Limb (tissue), 2 donors: ENCODE measurements around the gene REPIN1.

Source experiments
- DNase-seq, 2 donors: peaks; one replicate each; pipeline ENCODE4 v3.0.0-alpha.2; 2016; ENCODE audit errors: extremely low spot score in 2 of 2

The REPIN1 gene

GRCh38 chr7:150360363-150361058, 8.1 kb upstream of the REPIN1 start:
- DNase-seq: no peak

GRCh38 chr7:150361402-150361801, 7.2 kb upstream of the REPIN1 start:
- DNase-seq: no peak

- no peak for DNase-seq
Measured at GRCh38 chr7:150361807-150362621, 6.6 kb upstream of the REPIN1 start.

GRCh38 chr7:150363370-150363769, 5.3 kb upstream of the REPIN1 start:
- DNase-seq: no peak

- no peak for DNase-seq
Measured at GRCh38 chr7:150363872-150364271, 4.8 kb upstream of the REPIN1 start.

- DNase-seq: no peak
Measured at GRCh38 chr7:150365194-150365593, 3.4 kb upstream of the REPIN1 start.

GRCh38 chr7:150365673-150366398, 2.8 kb upstream of the REPIN1 start:
- no peak for DNase-seq

- peak in 1 of 2 donors; percentile 67 for DNase-seq
Measured at GRCh38 chr7:150367677-150368095, 936 bp upstream of the REPIN1 start.

- peak in 1 of 2 donors; percentile 79 for DNase-seq
Measured at GRCh38 chr7:150368884-150369747, 494 bp downstream of the REPIN1 start.

GRCh38 chr7:150369748-150370501, 1.3 kb downstream of the REPIN1 start:
- no peak for DNase-seq

- DNase-seq: no peak
Measured at GRCh38 chr7:150370612-150371071, 2.0 kb downstream of the REPIN1 start.

GRCh38 chr7:150371131-150371995, 2.7 kb downstream of the REPIN1 start:
- DNase-seq: no peak

- no peak for DNase-seq
Measured at GRCh38 chr7:150371996-150372270, 3.3 kb downstream of the REPIN1 start.

GRCh38 chr7:150372271-150373048, 3.8 kb downstream of the REPIN1 start:
- DNase-seq: no peak

GRCh38 chr7:150373049-150373801, 4.6 kb downstream of the REPIN1 start:
- DNase-seq: no peak

- no peak for DNase-seq
Measured at GRCh38 chr7:150374026-150374425, 5.4 kb downstream of the REPIN1 start.

- DNase-seq: no peak
Measured at GRCh38 chr7:150374472-150374871, 5.8 kb downstream of the REPIN1 start.
